NCI-H2227 treated with DMSO at 0.1 percent for 48 hours (cell line): ENCODE results near the gene TREML2.

ENCODE experiments used
- DNase-seq: peaks from one replicate; lab custom pipeline; 2025; lab: John Stamatoyannopoulos, UW

The TREML2 gene

GRCh38 chr6:41176189-41176588, 24.8 kb downstream of the TREML2 start:
- no peak for DNase-seq

DNA sequence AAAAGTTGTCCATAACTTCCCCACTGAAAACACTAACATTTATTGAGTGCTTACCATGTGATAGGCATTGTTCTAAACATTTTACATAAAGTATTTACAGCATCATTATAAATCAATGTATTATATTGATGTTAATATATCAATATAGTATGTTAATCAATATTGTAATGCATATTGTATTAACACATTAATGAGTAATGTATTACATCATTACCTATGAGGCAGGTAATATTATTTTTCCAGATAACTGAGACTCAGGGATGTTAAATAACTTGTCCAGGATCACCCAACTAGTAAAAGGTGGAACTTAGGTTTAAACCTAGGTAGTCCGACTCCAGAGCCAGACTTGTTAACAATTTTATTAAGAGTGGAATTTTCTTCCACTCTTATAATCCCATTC, 25.9 kb downstream of the TREML2 start:
- DNase-seq = no peak

DNA sequence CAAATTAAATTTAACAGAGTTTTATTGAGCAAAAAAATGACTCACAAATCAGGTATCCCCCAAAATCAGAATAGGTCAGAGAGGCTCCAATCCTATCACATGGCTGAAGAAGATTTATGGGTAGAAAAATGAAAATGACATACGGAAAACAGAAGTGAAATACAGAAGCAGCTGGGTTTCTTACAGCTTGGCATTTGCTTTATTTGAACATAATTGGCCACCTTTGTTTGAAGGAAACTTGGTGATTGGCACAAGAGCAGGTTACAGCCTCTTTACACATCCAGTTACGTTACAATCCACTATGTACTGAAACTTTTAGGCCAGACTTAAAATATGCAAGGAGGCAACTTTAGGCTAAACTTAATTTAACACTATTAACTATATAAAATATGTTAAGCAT, 26.3 kb downstream of the TREML2 start:
- no peak for DNase-seq

DNA sequence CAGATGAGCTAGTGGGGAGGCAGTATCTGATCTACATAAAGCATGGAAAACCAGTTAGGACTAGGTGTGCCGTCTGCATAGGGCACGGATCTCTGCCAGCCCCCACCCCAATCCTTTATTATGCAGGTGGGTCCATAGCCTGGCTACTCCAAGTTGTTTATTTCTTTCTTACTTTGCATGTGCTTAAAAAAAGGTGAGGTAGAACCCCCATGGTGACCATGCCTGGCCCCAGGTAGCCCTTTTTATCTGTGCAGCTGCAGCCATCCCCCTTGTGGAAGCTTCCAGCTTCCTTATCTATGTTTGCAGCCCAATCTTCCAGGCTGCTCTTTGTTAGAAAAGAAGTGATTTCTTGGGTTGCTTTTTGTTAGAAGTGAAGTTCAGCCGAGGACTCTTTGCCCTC, 29.0 kb downstream of the TREML2 start:
- DNase-seq = no peak

- DNase-seq = no peak
Observed at GRCh38 chr6:41170547-41171160, 30.3 kb downstream of the TREML2 start.

DNA sequence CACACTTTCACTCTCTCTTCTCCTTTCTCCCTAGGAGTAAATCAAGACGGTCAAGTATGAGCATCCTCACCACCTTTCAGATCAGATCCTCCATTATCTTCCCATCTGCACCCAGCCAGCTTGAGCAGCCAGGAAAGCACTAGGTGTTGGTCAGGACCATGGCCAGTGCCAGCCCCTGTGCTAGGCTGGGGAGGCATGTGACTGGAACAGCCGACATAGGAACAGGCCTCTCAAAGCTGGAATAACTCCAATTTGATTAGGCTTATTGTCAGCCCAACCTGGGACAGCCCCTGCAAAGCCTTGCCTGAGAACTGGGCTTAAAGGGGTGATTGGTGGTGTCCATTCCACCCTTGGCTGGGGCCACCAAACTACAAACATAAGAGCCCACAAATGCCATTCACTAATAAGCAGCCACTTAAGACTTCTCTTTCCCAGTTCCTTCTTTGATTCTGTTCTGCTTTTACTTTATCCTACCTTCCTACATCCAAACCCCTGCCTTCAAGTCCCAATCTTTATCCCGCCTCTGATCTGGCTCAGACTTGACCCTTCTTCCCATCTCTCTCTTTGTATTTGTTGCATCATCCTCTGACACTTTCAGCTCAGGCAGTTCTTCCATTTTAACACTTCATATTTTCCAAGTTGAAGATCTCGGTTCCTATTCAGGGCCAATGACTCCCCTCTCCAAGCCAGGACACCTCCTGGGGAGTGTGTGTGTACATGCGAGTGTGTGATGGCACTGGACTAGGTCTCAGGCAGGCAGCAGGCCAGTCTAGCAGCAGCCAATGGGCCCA, 33.6 kb downstream of the TREML2 start:
- no peak for DNase-seq

- DNase-seq = no peak
Observed at GRCh38 chr6:41164551-41165120, 36.3 kb downstream of the TREML2 start.

GRCh38 chr6:41163419-41163717, 37.6 kb downstream of the TREML2 start:
- DNase-seq = no peak

DNA sequence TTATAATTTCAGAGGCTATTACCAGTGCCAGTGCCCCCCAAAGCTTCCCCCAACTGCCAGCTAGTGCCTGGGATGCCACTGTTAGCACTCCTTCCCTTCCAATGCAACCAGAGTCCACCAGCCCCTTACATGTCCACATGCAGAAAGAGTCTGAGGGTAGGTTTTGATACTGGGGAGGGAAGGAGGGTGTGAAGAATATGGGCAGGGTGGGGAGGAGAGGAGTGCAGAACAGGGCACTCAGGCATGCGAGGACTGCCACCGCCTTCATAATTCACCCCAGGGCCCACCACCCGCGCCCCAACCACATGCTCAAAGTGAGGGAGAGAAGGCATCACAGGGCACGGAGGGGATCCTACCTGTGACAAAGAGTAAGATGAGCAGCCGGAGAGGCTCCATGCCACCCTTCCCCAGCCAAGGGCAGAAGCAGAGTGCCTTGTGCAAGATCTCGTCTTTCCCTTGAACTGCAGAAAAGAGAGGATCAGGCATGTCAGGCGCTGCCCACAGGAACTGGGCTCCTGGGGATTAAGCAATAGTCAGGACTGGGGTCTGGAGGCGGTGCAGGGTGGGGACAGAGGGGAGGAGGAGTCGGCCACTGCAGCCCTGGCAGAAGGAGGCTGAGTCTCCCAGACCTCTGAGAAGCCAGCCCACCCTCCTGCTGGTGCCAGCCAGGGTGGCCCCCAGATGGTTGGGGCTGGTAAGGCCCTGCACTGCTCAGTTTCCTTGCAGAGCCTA, 38.1 kb downstream of the TREML2 start, which contains the start of gene TREM2:
TREM2 (minus strand) TSS at position 430 of the 732 bp plus-strand sequence; CDS start at position 396, 34 bp downstream.
- DNase-seq = no peak

- DNase-seq = no peak
Observed at GRCh38 chr6:41161851-41162552, 38.9 kb downstream of the TREML2 start.

- no peak for DNase-seq
Observed at GRCh38 chr6:41161380-41161779, 39.6 kb downstream of the TREML2 start.

GRCh38 chr6:41160933-41161332, 40.0 kb downstream of the TREML2 start:
- DNase-seq = no peak

DNA sequence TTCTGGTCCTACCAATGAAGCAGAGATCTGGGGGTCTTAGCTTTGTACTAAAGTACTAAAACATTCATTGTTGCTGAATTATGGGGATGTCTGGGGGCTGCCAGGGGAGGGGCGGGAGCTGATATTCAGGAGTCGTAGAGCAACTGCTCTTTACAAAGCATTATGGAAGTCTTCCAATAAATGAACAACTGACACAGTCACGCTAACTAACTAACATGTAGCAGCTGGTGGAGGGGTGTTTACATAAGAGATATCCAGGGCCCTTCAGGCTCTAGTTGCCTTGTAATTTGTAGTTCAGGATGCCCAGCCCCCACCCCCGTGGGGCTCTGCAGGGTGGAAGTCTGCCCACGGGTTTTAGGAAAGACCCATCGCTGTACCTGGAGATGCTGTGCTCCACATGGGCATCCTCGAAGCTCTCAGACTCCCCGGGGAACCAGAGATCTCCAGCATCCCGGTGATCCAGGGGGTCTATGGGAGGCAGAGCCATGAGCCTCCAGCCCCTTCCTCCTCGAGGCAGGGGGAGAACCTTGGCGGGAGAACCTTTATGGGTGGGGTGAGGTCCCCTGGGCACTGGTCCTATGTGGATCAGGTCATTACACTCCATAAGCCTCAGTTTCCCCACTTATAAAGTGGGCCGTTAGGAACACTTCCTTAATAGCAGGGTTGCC, 41.4 kb downstream of the TREML2 start:
- DNase-seq = no peak

DNA sequence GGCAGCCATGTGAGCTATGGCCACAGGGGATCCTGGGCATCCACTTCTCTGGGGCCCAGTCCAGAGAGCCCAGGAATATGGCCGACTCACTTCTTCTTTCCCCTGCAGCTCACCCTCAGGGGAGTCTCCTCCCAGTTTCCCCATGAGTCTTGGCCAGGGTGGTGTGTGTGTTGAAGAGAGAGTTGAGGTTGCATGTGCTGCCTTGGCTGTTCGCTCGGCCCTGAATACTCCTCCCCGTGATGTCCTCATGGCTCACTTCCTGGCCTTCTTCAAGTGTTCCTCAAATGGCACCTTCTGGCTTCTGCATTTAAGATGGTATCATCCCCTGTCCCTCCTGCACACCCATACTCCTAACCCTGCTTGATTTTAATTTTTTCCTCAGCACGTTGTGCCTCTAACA, 43.6 kb downstream of the TREML2 start:
- DNase-seq = no peak

GRCh38 chr6:41156771-41157170, 44.2 kb downstream of the TREML2 start:
- no peak for DNase-seq

DNA sequence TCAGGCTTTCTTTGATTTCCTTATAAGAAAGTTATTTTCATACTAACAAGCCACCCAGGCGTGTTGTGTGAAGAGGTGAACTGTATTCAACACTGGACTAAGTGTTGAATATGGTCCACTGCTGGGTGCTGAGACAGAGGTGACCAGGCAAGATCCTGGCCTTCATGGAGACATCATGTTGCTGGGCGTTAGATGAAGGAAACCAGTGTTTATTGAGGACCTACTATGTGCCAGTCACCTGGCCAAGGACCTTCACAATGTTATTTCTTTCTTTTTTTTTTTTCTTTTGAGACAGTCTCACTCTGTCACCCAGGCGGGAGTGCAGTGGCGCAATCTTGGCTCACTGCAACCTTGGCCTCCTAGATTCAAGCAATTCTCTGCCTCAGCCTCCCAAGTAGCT, 44.9 kb downstream of the TREML2 start:
- DNase-seq = no peak

DNA sequence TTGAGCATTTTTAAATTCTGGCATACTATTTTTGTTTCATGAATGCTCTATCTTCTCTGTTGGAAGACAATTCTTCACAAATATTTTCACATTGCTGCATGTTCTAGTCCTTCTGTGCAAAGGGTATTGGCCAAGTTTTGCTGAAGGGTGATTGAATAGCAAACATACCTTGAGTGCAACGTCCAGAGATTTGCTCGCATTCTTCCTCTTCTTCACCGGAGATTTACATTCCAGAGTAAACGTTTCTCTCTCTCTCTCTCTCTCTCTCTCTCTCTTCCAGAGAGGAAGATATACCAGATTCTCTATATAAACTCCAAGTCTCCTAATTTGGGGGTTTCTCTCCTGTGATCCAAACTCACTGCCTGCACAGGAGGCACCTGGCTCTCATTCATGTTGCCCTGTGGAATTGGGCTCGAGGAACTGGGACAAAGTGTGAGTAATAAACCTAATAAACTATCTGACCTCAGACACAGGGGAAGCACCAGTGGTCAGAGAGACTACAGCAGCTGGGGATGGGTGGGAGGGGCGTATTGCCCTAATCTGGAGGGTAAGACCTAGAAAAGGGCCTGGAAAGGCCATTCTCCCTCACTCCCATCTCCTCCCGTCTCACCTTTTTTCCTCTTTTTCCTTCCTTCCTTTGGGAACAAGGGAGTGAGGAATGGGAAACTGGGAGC, 45.7 kb downstream of the TREML2 start:
- DNase-seq = no peak

- no peak for DNase-seq
Observed at GRCh38 chr6:41153992-41154625, 46.8 kb downstream of the TREML2 start, which contains the start of gene TREML1. TREML1 (minus strand) TSS chr6:41154347; CDS start chr6:41154288, 59 bp downstream.

- no peak for DNase-seq
Observed at GRCh38 chr6:41153451-41153850, 47.5 kb downstream of the TREML2 start.

DNA sequence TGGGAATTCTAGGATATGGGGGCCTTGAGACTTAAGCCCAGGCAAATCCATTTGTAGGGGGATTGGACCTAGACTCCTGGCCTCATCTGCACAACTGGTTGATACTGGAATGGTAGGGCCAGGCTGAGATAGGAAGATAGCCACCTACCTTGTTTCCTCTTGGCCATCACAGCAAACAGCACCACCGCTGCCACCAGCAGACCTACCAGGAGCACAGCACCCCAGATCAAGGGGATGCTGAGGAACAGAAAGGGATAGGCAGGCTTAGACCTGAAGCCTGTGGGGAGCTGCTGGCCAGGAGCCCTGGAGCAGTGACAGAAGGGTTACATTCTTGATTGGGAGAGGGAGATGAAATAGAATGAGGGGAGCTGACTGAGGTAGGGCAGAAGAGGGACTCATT, 50.3 kb downstream of the TREML2 start:
- DNase-seq = no peak
